ENCODE results near the gene KRTAP5-1.

KRTAP5-1 gene

GRCh38 chr11:1538153-1538552 is 46.9 kb downstream of the KRTAP5-1 start:
- Histone ChIP-seq H3K14ac (ENCODE audit: low read length) (no peak overlapping the region), H3K27ac (replicated peaks; ENCODE audit: low read length) (no peak overlapping the region), H3K9ac (ENCODE audit: low read depth, low read length, poor library complexity) (no peak overlapping the region), H3K27me3 (ENCODE audit: control insufficient read depth in 3 of 3, insufficient read depth in 3 of 3, low read depth in 1 of 3, low read length in 3 of 3) (peaks cover 0 to 35% (median 3%) of the 10 kb centered on the region in 3 experiments), H4K91ac (ENCODE audit: low read depth, low read length, poor library complexity) (no peak overlapping the region), H2AFZ (ENCODE audit: low read length) (no peak overlapping the region), H3K4ac (ENCODE audit: low read length) (no peak overlapping the region), H3K4me2 (ENCODE audit: insufficient read depth, low read length, poor library complexity, severe bottlenecking) (no peak overlapping the region), H2BK5ac (ENCODE audit: low read length) (no peak overlapping the region), H3K36me3 (replicated peaks in 1 of 2; ENCODE audit: control insufficient read depth in 2 of 2, insufficient read depth in 2 of 2, low read length in 2 of 2) (no peaks in the 10 kb centered on the region), H3K23ac (ENCODE audit: low read depth, low read length, poor library complexity) (no peak overlapping the region), H4K8ac (ENCODE audit: low read depth, low read length) (no peak overlapping the region), H3K4me3 (ENCODE audit: low read length in 2 of 2) (no peak overlapping the region), H3K79me1 (ENCODE audit: low read depth, low read length) (peaks cover 9% of the 10 kb centered on the region), H3K4me1 (ENCODE audit: control insufficient read depth in 2 of 2, insufficient read depth in 1 of 2, low read depth in 1 of 2, low read length in 2 of 2) (peaks cover 0 to 4% of the 10 kb centered on the region in 2 donors), H3K18ac (ENCODE audit: low read length) (no peak overlapping the region), H3K9me3 (replicated peaks in 1 of 2; ENCODE audit: control insufficient read depth in 2 of 2, insufficient read depth in 1 of 2, low read depth in 1 of 2, low read length in 2 of 2) (no peaks in the 10 kb centered on the region), H2AK5ac (ENCODE audit: low read depth, low read length) (no peak overlapping the region), H2BK15ac (ENCODE audit: low read length) (no peak overlapping the region), H2BK12ac (ENCODE audit: low read length) (no peak overlapping the region), H2BK120ac (ENCODE audit: low read depth, low read length) (no peak overlapping the region)
- no peak for DNase-seq (ENCODE audit: low spot score)
- no CpG with 5 or more reads among the region's 5 CpGs for WGBS, 2 donors (ENCODE audit: extremely low coverage in 2 of 2, insufficient read length in 2 of 2, insufficient replicate concordance in 1 of 2)

- WGBS, 2 donors (ENCODE audit: extremely low coverage in 2 of 2, insufficient read length in 2 of 2, insufficient replicate concordance in 1 of 2) = no CpG with 5 or more reads among the region's 16 CpGs
- Histone ChIP-seq H2BK5ac (ENCODE audit: low read length) (no peak overlapping the region), H2BK12ac (ENCODE audit: low read length) (no peak overlapping the region), H3K27ac (replicated peaks; ENCODE audit: low read length) (no peak overlapping the region), H3K9me3 (replicated peaks in 1 of 2; ENCODE audit: control insufficient read depth in 2 of 2, insufficient read depth in 1 of 2, low read depth in 1 of 2, low read length in 2 of 2) (no peaks in the 10 kb centered on the region), H2BK120ac (ENCODE audit: low read depth, low read length) (no peak overlapping the region), H3K18ac (ENCODE audit: low read length) (no peak overlapping the region), H4K91ac (ENCODE audit: low read depth, low read length, poor library complexity) (no peak overlapping the region), H3K9ac (ENCODE audit: low read depth, low read length, poor library complexity) (no peak overlapping the region), H3K27me3 (ENCODE audit: control insufficient read depth in 3 of 3, insufficient read depth in 3 of 3, low read depth in 1 of 3, low read length in 3 of 3) (peaks cover 0 to 22% (median 3%) of the 10 kb centered on the region in 3 experiments), H2AK5ac (ENCODE audit: low read depth, low read length) (no peak overlapping the region), H2AFZ (ENCODE audit: low read length) (no peak overlapping the region), H3K4me2 (ENCODE audit: insufficient read depth, low read length, poor library complexity, severe bottlenecking) (no peak overlapping the region), H3K14ac (ENCODE audit: low read length) (no peak overlapping the region), H3K79me1 (ENCODE audit: low read depth, low read length) (peaks cover 9% of the 10 kb centered on the region), H4K8ac (ENCODE audit: low read depth, low read length) (no peak overlapping the region), H3K36me3 (replicated peaks in 1 of 2; ENCODE audit: control insufficient read depth in 2 of 2, insufficient read depth in 2 of 2, low read length in 2 of 2) (no peaks in the 10 kb centered on the region), H3K4me3 (ENCODE audit: low read length in 2 of 2) (no peak overlapping the region), H2BK15ac (ENCODE audit: low read length) (no peak overlapping the region), H3K4me1 (ENCODE audit: control insufficient read depth in 2 of 2, insufficient read depth in 1 of 2, low read depth in 1 of 2, low read length in 2 of 2) (peaks cover 0 to 1% of the 10 kb centered on the region in 2 donors), H3K23ac (ENCODE audit: low read depth, low read length, poor library complexity) (no peak overlapping the region), H3K4ac (ENCODE audit: low read length) (no peak overlapping the region)
- DNase-seq (ENCODE audit: low spot score) = no peak
Observed at GRCh38 chr11:1536065-1536843, 48.8 kb downstream of the KRTAP5-1 start.

- Histone ChIP-seq H3K4me2 (ENCODE audit: insufficient read depth, low read length, poor library complexity, severe bottlenecking) (no peak overlapping the region), H2BK12ac (ENCODE audit: low read length) (no peak overlapping the region), H3K9ac (ENCODE audit: low read depth, low read length, poor library complexity) (no peak overlapping the region), H2AFZ (ENCODE audit: low read length) (no peak overlapping the region), H3K79me1 (ENCODE audit: low read depth, low read length) (peaks cover 15% of the 10 kb centered on the region), H2BK15ac (ENCODE audit: low read length) (no peak overlapping the region), H3K4me3 (ENCODE audit: low read length in 2 of 2) (no peak overlapping the region), H3K9me3 (replicated peaks in 1 of 2; ENCODE audit: control insufficient read depth in 2 of 2, insufficient read depth in 1 of 2, low read depth in 1 of 2, low read length in 2 of 2) (no peaks in the 10 kb centered on the region), H3K4ac (ENCODE audit: low read length) (no peak overlapping the region), H3K27me3 (ENCODE audit: control insufficient read depth in 3 of 3, insufficient read depth in 3 of 3, low read depth in 1 of 3, low read length in 3 of 3) (peaks cover 0 to 12% (median 3%) of the 10 kb centered on the region in 3 experiments), H3K36me3 (replicated peaks in 1 of 2; ENCODE audit: control insufficient read depth in 2 of 2, insufficient read depth in 2 of 2, low read length in 2 of 2) (no peaks in the 10 kb centered on the region), H3K4me1 (ENCODE audit: control insufficient read depth in 2 of 2, insufficient read depth in 1 of 2, low read depth in 1 of 2, low read length in 2 of 2) (peaks cover 0 to 1% of the 10 kb centered on the region in 2 donors), H2AK5ac (ENCODE audit: low read depth, low read length) (peak overlapping the region; percentile 40), H4K91ac (ENCODE audit: low read depth, low read length, poor library complexity) (no peak overlapping the region), H3K27ac (replicated peaks; ENCODE audit: low read length) (no peak overlapping the region), H3K23ac (ENCODE audit: low read depth, low read length, poor library complexity) (peak overlapping the region; percentile 25), H2BK5ac (ENCODE audit: low read length) (no peak overlapping the region), H3K14ac (ENCODE audit: low read length) (no peak overlapping the region), H3K18ac (ENCODE audit: low read length) (peak overlapping the region; percentile 32), H4K8ac (ENCODE audit: low read depth, low read length) (no peak overlapping the region), H2BK120ac (ENCODE audit: low read depth, low read length) (no peak overlapping the region)
- no peak for DNase-seq (ENCODE audit: low spot score)
- no CpG with 5 or more reads among the region's 14 CpGs for WGBS, 2 donors (ENCODE audit: extremely low coverage in 2 of 2, insufficient read length in 2 of 2, insufficient replicate concordance in 1 of 2)
Observed at GRCh38 chr11:1534682-1535081, 50.4 kb downstream of the KRTAP5-1 start.

Measured in neuronal stem cell (in vitro differentiated cells).